ENCODE results near the gene CYP3A7.
A peak's percentile ranks its signal among the peaks of the same experiment; 100 is the strongest.
"Not testable (repeated sequence)": the region's sequence is repeated elsewhere in the genome, so short reads cannot be mapped to it uniquely, and the experiment has no call there.

DNA sequence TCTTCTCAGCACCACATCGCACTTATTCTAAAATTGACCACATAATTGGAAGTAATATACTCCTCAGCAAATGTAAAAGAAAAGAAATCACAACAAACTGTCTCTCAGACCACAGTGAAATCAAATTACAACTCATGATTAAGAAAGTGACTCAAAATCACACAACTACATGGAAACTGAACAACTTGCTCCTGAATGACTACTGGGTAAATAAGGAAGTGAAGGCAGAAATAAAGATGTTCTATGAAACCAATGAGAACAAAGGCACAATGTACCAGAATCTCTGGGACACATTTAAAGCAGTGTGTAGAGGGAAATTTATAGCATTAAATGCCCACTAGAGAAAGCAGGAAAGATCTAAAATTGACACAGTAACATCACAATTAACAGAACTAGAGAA lies 38.4 kb upstream of the CYP3A7 start:
- TF ChIP-seq, protein P1, sequence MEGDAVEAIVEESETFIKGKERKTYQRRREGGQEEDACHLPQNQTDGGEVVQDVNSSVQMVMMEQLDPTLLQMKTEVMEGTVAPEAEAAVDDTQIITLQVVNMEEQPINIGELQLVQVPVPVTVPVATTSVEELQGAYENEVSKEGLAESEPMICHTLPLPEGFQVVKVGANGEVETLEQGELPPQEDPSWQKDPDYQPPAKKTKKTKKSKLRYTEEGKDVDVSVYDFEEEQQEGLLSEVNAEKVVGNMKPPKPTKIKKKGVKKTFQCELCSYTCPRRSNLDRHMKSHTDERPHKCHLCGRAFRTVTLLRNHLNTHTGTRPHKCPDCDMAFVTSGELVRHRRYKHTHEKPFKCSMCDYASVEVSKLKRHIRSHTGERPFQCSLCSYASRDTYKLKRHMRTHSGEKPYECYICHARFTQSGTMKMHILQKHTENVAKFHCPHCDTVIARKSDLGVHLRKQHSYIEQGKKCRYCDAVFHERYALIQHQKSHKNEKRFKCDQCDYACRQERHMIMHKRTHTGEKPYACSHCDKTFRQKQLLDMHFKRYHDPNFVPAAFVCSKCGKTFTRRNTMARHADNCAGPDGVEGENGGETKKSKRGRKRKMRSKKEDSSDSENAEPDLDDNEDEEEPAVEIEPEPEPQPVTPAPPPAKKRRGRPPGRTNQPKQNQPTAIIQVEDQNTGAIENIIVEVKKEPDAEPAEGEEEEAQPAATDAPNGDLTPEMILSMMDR (IDR thresholded peaks at IDR 0.05), result peak in 1 of 7 experiments; percentile 5
- not testable (repeated sequence) for TF ChIP-seq POLR2A (IDR thresholded peaks at IDR 0.05)
